DOHH2 (cell line): ENCODE measurements around the gene ZYX.
"Not testable (repeated sequence)": the region's sequence is repeated elsewhere in the genome, so short reads cannot be mapped to it uniquely, and the experiment has no call there.

Source experiments
- H3F3A ChIP-seq: fragments of 200-600 bp; sonication (generic), shearing (Covaris generic); 2 replicates; pipeline ENCODE4 v1.6.0; 2016; ENCODE audit warnings: antibody characterized with exemption, mild to moderate bottlenecking; ENCODE audit not compliant: control insufficient read depth, insufficient read depth
- H3K27ac ChIP-seq: fragments of 200-600 bp; sonication (generic); 2 replicates; pipeline ENCODE4 v1.5.1; 2014; ENCODE audit warnings: low read depth, mild to moderate bottlenecking, low read length, moderate library complexity
- H3K27me3 ChIP-seq: fragments of 200-600 bp; sonication (generic); 2 replicates; pipeline ENCODE4 v1.6.1; 2014; ENCODE audit warnings: mild to moderate bottlenecking, low read length, mixed read lengths; ENCODE audit not compliant: control insufficient read depth
- H3K36me3 ChIP-seq: fragments of 200-600 bp; sonication (generic); 2 replicates; pipeline ENCODE4 v1.6.1; 2014; ENCODE audit warnings: mild to moderate bottlenecking, low read length, moderate library complexity, mixed read lengths; ENCODE audit not compliant: control insufficient read depth
- H3K4me1 ChIP-seq: fragments of 200-600 bp; sonication (generic); 2 replicates; pipeline ENCODE4 v1.6.1; 2014; ENCODE audit warnings: mild to moderate bottlenecking, low read length, mixed read lengths; ENCODE audit not compliant: control insufficient read depth
- H3K4me2 ChIP-seq: fragments of 200-600 bp; sonication (generic); 2 replicates; pipeline ENCODE4 v1.6.0; 2014; ENCODE audit warnings: mild to moderate bottlenecking, low read length, moderate library complexity
- H3K4me3 ChIP-seq: fragments of 200-600 bp; sonication (generic); 2 replicates; pipeline ENCODE4 v1.5.1; 2014; ENCODE audit warnings: mild to moderate bottlenecking, low read length, mixed read lengths
- H3K79me2 ChIP-seq: fragments of 200-600 bp; sonication (generic); 2 replicates; pipeline ENCODE4 v1.6.1; 2014; ENCODE audit warnings: mild to moderate bottlenecking, low read length, mixed read lengths; ENCODE audit not compliant: control insufficient read depth
- H3K9me2 ChIP-seq: fragments of 200-600 bp; sonication (generic); replicated peaks from 2 replicates; pipeline ENCODE4 v1.6.1; 2014; ENCODE audit warnings: mild to moderate bottlenecking, low read length, mixed read lengths; ENCODE audit not compliant: control insufficient read depth
- H3K9me3 ChIP-seq: fragments of 200-600 bp; sonication (generic); 2 replicates; pipeline ENCODE4 v1.6.1; 2014; ENCODE audit warnings: antibody characterized with exemption, low read length, mixed read lengths; ENCODE audit not compliant: control insufficient read depth, insufficient read depth
- H4K20me1 ChIP-seq: fragments of 200-600 bp; sonication (generic); 2 replicates; pipeline ENCODE4 v1.6.0; 2014; ENCODE audit warnings: low read depth, mild to moderate bottlenecking, antibody characterized with exemption, low read length, moderate library complexity; ENCODE audit not compliant: control insufficient read depth, insufficient read depth
- EZH2phosphoT487 ChIP-seq: fragments of 200-600 bp; sonication (generic); IDR thresholded peaks from 2 replicates; pipeline ENCODE4 v1.6.1; 2017; ENCODE audit warnings: borderline replicate concordance, mild to moderate bottlenecking, antibody characterized with exemption, low read length, moderate library complexity, mixed read lengths
- TF ChIP-seq, protein P1 (sequence below): fragments of 200-600 bp; sonication (generic); IDR thresholded peaks from one replicate; pipeline ENCODE4 v1.5.1; 2014; ENCODE audit warnings: antibody characterized with exemption, mild to moderate bottlenecking, low read depth, low read length; ENCODE audit not compliant: poor library complexity, severe bottlenecking

The ZYX gene

DNA sequence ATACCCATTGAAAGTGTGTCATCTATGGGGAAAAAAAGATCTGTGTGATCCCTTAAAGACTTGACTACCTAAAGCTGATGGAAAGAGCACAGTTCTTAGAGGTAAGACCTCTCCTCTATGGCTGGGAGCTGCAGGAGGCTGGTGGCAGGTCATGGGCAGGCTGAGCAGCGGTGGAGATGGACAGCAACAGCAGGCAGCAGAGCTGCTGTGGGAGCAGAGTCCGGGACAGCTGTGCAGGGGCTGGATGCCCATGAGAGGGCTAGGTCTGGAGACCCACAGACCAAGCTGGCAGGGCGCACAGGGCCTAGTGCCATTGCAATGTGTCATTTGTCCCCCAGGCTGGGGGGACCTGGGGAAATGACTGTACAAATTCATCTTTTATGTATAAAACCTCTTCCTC lies 40.9 kb downstream of the ZYX start:
- Histone ChIP-seq H3K27me3 (peaks cover 19% of the 10 kb centered on the region), H3K4me1 (no peaks in the 10 kb centered on the region), H3K4me2 (no peak overlapping the region), H3K36me3 (no peaks in the 10 kb centered on the region), H3K9me3 (0 out of 2 replicates have a peak, but pooled peaks cover 2% of the 10 kb centered on the region), H4K20me1 (no peaks in the 10 kb centered on the region), H3F3A (no peaks in the 10 kb centered on the region), H3K27ac (no peak overlapping the region), H3K79me2 (no peaks in the 10 kb centered on the region), H3K4me3 (no peak overlapping the region), H3K9me2 (no peaks in the 10 kb centered on the region)
- no peak for TF ChIP-seq EZH2phosphoT487
- TF ChIP-seq, protein P1, sequence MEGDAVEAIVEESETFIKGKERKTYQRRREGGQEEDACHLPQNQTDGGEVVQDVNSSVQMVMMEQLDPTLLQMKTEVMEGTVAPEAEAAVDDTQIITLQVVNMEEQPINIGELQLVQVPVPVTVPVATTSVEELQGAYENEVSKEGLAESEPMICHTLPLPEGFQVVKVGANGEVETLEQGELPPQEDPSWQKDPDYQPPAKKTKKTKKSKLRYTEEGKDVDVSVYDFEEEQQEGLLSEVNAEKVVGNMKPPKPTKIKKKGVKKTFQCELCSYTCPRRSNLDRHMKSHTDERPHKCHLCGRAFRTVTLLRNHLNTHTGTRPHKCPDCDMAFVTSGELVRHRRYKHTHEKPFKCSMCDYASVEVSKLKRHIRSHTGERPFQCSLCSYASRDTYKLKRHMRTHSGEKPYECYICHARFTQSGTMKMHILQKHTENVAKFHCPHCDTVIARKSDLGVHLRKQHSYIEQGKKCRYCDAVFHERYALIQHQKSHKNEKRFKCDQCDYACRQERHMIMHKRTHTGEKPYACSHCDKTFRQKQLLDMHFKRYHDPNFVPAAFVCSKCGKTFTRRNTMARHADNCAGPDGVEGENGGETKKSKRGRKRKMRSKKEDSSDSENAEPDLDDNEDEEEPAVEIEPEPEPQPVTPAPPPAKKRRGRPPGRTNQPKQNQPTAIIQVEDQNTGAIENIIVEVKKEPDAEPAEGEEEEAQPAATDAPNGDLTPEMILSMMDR = no peak

DNA sequence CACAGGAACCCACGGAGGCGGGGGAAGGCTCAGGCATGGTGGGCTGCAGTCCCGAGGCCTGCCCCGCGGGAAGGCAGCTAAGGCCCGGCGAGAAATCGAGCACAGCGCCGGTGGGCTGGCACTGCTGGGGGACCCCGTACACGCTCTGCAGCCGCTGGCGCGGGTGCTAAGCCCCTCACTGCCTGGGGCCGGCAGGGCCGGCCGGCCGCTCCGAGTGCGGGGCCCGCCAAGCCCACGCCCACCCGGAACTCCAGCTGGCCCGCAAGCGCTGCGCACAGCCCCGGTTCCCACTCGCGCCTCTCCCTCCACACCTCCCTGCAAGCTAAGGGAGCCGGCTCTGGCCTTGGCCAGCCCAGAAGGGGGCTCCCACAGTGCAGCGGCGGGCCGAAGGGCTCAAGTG lies 43.3 kb downstream of the ZYX start:
- not testable (repeated sequence) for H3K27me3 ChIP-seq, H3K79me2 ChIP-seq, H4K20me1 ChIP-seq, H3K9me2 ChIP-seq, H3K9me3 ChIP-seq, H3K27ac ChIP-seq, H3K36me3 ChIP-seq, H3F3A ChIP-seq, H3K4me3 ChIP-seq, H3K4me1 ChIP-seq, H3K4me2 ChIP-seq

DNA sequence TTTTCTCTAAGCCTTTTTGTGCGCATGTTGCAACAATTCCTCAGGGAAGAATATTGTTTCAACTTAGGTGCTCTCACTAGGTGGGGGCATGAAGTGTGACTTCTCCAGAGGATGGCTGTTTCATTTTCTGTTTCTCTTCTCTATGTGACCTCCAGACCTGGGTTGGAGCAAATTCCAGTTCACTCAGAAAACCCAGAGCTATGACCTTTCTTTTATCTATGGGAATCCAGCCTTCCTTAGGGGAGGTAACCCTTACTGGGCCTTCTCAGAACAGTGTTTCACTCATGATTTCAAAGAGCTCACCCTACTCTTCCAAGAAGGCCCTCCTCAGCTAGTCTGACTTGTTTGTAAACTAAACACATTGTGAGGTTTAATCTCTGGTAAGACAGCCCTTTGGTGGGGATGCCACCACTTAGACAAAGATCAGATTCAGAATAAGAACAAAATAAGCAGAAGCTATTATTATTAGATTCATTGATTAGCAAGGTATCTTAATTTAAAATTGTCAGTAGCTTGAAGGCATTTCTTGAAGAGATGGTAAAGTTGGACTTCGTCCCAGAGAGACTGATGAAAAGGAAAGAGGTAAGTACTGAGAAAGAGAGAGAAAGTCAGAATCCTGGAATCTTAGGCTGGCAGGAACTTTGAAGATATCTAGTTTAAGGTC lies 45.5 kb downstream of the ZYX start:
- Histone ChIP-seq H3K4me3 (no peak overlapping the region), H3K9me3 (no peaks in the 10 kb centered on the region), H3K36me3 (no peaks in the 10 kb centered on the region), H3K4me1 (no peaks in the 10 kb centered on the region), H3F3A (no peaks in the 10 kb centered on the region), H3K9me2 (no peaks in the 10 kb centered on the region), H3K27me3 (no peaks in the 10 kb centered on the region), H3K4me2 (no peak overlapping the region), H3K79me2 (no peaks in the 10 kb centered on the region), H4K20me1 (no peaks in the 10 kb centered on the region), H3K27ac (no peak overlapping the region)
- TF ChIP-seq EZH2phosphoT487 = no peak
- TF ChIP-seq, protein P1 = no peak

DNA sequence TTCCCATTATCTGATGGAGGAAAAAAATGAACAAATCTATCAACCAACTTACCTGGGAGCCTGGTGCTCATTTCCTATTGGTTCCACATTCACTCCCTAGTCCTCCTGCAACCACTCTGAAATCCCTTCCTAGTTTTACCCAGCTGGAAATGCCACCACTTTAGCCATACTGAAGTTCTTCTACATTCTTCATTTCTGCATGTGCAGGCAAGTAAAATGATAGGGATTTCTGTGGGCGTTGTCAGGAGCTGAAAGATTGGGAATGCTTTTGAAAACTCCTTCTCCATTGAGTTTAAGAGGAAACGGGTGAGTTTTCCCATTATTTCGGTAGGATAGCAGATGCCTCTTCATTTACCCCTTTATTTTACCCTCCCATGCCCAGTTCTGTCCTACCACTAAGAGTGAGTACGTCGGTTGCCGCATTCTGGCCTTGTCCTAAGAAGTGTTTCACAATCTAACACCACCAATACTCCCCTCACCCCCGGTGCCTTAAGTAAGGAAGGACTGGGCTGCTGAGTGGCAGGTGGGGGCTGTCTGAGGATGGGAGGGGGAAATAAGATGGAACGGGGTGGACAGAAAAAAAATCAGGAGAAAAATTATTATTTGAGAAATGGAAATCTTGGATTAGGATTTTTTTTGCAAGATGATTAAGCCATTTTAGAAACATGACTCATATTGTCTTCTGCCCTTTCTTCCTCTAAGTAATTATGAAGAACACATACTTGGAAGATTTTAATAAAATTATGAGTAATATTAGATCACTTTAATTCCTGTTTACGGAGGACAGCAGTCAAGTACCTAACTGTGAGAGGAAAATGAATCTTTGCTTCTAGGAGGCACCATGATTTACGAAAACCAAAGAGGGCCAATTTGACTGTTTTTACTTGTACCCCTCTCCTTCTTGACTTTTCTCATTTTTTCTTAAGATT lies 48.9 kb downstream of the ZYX start:
- no peaks in the 10 kb centered on the region for H3K36me3 ChIP-seq
- TF ChIP-seq, protein P1 = no peak
- TF ChIP-seq EZH2phosphoT487 = no peak
- H3K9me2 ChIP-seq = no peaks in the 10 kb centered on the region
- H3K4me3 ChIP-seq = no peak overlapping the region
- H3K27ac ChIP-seq = no peak overlapping the region
- no peaks in the 10 kb centered on the region for H3F3A ChIP-seq
- H3K9me3 ChIP-seq = no peaks in the 10 kb centered on the region
- no peaks in the 10 kb centered on the region for H4K20me1 ChIP-seq
- H3K27me3 ChIP-seq = peaks cover 5% of the 10 kb centered on the region; the same call in 1 of the 2 replicates
- H3K79me2 ChIP-seq = no peaks in the 10 kb centered on the region
- H3K4me1 ChIP-seq = no peaks in the 10 kb centered on the region
- H3K4me2 ChIP-seq = no peak overlapping the region
